ENCODE measurements around the gene UGT3A2.
"Not testable (repeated sequence)": the region's sequence is repeated elsewhere in the genome, so short reads cannot be mapped to it uniquely, and the experiment has no call there.

UGT3A2 gene

DNA sequence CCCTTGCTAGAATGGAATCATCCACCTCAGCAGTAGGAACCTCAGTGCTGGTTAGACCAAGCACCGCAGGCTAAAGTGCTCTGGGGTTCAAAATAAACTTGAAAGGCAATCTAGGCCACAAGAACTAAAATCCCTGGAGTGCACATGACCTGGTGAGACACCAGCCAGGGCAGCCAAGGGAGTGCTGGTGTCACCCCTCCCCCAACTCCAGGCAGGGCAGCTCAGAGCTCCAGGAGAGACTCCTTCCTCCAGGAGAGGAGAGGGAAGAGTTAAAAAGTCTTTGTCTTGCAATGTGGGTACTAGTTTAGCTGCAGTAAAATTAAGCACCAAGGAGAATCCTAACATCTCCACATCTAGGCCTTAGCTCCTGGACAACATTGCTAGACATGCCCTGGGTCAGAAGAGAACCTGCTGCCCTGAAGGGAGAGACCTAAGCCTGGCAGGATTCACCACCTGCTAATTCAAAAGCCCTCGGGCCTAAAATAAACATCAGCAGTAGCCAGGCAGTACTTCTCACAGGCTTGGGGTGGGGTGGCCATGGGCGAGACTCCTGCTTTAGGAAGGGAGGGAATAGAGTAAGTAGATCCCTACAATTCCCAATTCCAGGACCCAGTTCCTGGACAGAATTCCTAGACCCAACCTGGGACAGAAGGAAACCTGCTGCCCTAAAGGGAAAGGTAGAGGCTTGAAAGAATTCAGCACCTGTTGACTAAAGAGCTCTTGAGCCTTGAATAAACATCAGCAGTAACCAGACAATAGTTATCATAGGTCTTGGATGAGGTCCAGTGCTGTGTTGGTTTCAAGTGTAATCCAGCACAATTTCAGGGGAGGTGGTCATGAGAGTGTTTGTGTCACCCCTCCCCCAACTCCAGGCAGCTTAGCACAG is 25.8 kb downstream of the UGT3A2 start:
- Histone ChIP-seq H3K4me3 (ENCODE audit: insufficient read depth, low read length, poor library complexity, severe bottlenecking) (no peak overlapping the region), H3K9me3 (ENCODE audit: insufficient read depth, low read length) (no peaks in the 10 kb centered on the region), H3K36me3 (ENCODE audit: low read length) (no peaks in the 10 kb centered on the region), H4K20me1 (ENCODE audit: low read depth, low read length) (no peaks in the 10 kb centered on the region), H3K9ac (ENCODE audit: low read length) (no peak overlapping the region), H3K4me2 (ENCODE audit: low read depth, low read length, poor library complexity, severe bottlenecking) (no peak overlapping the region), H3K27me3 (ENCODE audit: low read length) (no peaks in the 10 kb centered on the region), H3K9me2 (replicated peaks; ENCODE audit: insufficient read depth, low read length) (no peaks in the 10 kb centered on the region), H3K27ac (ENCODE audit: low read depth, low read length) (no peak overlapping the region), H2AFZ (ENCODE audit: low read depth, low read length, severe bottlenecking) (no peak overlapping the region), H3F3A (ENCODE audit: insufficient read depth) (no peaks in the 10 kb centered on the region), H3K79me2 (ENCODE audit: insufficient read depth, low read length) (no peaks in the 10 kb centered on the region)
- TF ChIP-seq EZH2phosphoT487 (conservative IDR thresholded peaks at IDR 0.05; ENCODE audit: low read length) (no peak), CTCF (IDR thresholded peaks at IDR 0.05; ENCODE audit: insufficient read depth, low read length, poor library complexity, severe bottlenecking) (no peak)

GRCh38 chr5:36035696-36036095 is 31.0 kb downstream of the UGT3A2 start:
- Histone ChIP-seq H4K20me1 (ENCODE audit: low read depth, low read length) (no peaks in the 10 kb centered on the region), H3K9me3 (ENCODE audit: insufficient read depth, low read length) (no peaks in the 10 kb centered on the region), H3K9ac (ENCODE audit: low read length) (no peak overlapping the region), H3K36me3 (ENCODE audit: low read length) (no peaks in the 10 kb centered on the region), H3K4me3 (ENCODE audit: insufficient read depth, low read length, poor library complexity, severe bottlenecking) (no peak overlapping the region), H3K4me2 (ENCODE audit: low read depth, low read length, poor library complexity, severe bottlenecking) (no peak overlapping the region), H3K79me2 (ENCODE audit: insufficient read depth, low read length) (no peaks in the 10 kb centered on the region), H2AFZ (ENCODE audit: low read depth, low read length, severe bottlenecking) (no peak overlapping the region), H3K27me3 (ENCODE audit: low read length) (no peaks in the 10 kb centered on the region), H3K27ac (ENCODE audit: low read depth, low read length) (no peak overlapping the region), H3F3A (ENCODE audit: insufficient read depth) (no peaks in the 10 kb centered on the region), H3K9me2 (replicated peaks; ENCODE audit: insufficient read depth, low read length) (no peaks in the 10 kb centered on the region)
- no peak for TF ChIP-seq CTCF (IDR thresholded peaks at IDR 0.05; ENCODE audit: insufficient read depth, low read length, poor library complexity, severe bottlenecking)
- TF ChIP-seq EZH2phosphoT487 (conservative IDR thresholded peaks at IDR 0.05; ENCODE audit: low read length) = no peak

GRCh38 chr5:36034536-36035134 is 32.0 kb downstream of the UGT3A2 start:
- H4K20me1 ChIP-seq (ENCODE audit: low read depth, low read length); H3K27me3 ChIP-seq (ENCODE audit: low read length); H3F3A ChIP-seq (ENCODE audit: insufficient read depth); H3K4me2 ChIP-seq (ENCODE audit: low read depth, low read length, poor library complexity, severe bottlenecking); H3K9me3 ChIP-seq (ENCODE audit: insufficient read depth, low read length); H3K9ac ChIP-seq (ENCODE audit: low read length); H3K9me2 ChIP-seq (replicated peaks; ENCODE audit: insufficient read depth, low read length); H3K36me3 ChIP-seq (ENCODE audit: low read length); H3K27ac ChIP-seq (ENCODE audit: low read depth, low read length); H3K79me2 ChIP-seq (ENCODE audit: insufficient read depth, low read length); H3K4me3 ChIP-seq (ENCODE audit: insufficient read depth, low read length, poor library complexity, severe bottlenecking); H2AFZ ChIP-seq (ENCODE audit: low read depth, low read length, severe bottlenecking): not testable (repeated sequence)

- H3K9me3 ChIP-seq (ENCODE audit: insufficient read depth, low read length) = no peaks in the 10 kb centered on the region
- no peak overlapping the region for H3K9ac ChIP-seq (ENCODE audit: low read length)
- no peaks in the 10 kb centered on the region for H3K9me2 ChIP-seq (replicated peaks; ENCODE audit: insufficient read depth, low read length)
- no peak overlapping the region for H3K4me2 ChIP-seq (ENCODE audit: low read depth, low read length, poor library complexity, severe bottlenecking)
- no peak overlapping the region for H3K4me3 ChIP-seq (ENCODE audit: insufficient read depth, low read length, poor library complexity, severe bottlenecking)
- H3K27ac ChIP-seq (ENCODE audit: low read depth, low read length) = no peak overlapping the region
- no peaks in the 10 kb centered on the region for H4K20me1 ChIP-seq (ENCODE audit: low read depth, low read length)
- no peaks in the 10 kb centered on the region for H3K27me3 ChIP-seq (ENCODE audit: low read length)
- H2AFZ ChIP-seq (ENCODE audit: low read depth, low read length, severe bottlenecking) = no peak overlapping the region
- no peaks in the 10 kb centered on the region for H3F3A ChIP-seq (ENCODE audit: insufficient read depth)
- no peaks in the 10 kb centered on the region for H3K79me2 ChIP-seq (ENCODE audit: insufficient read depth, low read length)
- no peaks in the 10 kb centered on the region for H3K36me3 ChIP-seq (ENCODE audit: low read length)
- TF ChIP-seq EZH2phosphoT487 (conservative IDR thresholded peaks at IDR 0.05; ENCODE audit: low read length) (no peak), CTCF (IDR thresholded peaks at IDR 0.05; ENCODE audit: insufficient read depth, low read length, poor library complexity, severe bottlenecking) (no peak)
These were observed 33.2 kb downstream of the UGT3A2 start for GRCh38 chr5:36033486-36033885.
